AG20443 (cell line): ENCODE measurements around the gene STARD5.
A peak's percentile ranks its signal among the peaks of the same experiment; 100 is the strongest.

Experiments used
- DNase-seq: peaks from one replicate; pipeline ENCODE4 v3.0.0; 2012; ENCODE audit warnings: low spot score, mixed read lengths

The STARD5 gene

DNA sequence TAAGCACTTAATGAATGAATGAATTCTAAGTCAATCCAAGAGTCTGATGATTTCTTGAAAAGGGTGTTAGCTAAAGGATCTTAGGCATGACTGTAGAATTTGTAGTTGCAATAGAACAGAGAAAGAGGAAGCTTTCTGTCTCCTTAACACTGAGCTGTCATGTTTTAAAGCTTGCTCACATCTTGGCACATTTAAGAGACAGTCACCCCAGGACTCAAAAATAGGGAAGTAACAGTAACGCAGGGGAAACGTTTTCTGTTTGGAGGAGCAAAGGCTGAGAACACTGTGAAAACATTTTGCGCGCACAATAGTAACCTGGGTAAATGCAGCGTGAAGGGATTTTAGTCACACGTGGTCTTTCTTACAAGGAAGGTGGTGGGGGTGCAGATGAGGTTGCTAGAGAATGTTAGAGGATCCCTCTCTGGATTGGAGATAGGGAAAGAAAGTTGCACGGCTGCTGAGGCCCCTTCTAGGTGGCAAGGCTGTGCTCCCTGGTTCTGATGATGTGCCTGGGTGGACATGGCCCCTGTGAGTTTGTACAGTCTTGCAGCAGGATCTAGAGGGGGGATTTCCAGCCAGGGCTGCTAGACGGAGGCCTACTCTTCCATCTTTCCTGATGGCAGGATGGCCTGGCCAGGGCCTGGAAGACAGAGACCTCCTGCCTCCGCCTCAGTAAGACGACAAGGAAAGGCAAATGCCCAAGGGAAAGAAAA, 12.0 kb downstream of the STARD5 start:
- no peak for DNase-seq

DNA sequence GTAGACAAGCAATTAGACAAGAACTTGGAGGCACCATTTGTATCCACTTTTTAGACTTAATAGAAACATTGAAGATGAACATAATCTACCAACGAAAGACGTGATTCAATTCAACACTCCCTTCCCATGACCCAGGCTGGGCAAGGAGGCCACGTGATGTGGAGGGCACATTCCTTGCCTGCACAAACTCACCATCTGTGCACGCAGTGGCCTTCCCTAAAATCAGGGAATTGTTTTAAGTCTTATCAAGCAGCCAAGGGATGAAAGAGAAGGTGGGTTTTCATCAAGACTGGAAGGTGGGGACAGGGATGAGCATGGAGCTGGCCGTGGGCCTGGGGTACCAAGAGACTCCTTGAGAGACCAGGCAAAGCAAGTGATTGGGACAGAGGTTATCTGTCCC, 13.5 kb downstream of the STARD5 start:
- DNase-seq = no peak

DNA sequence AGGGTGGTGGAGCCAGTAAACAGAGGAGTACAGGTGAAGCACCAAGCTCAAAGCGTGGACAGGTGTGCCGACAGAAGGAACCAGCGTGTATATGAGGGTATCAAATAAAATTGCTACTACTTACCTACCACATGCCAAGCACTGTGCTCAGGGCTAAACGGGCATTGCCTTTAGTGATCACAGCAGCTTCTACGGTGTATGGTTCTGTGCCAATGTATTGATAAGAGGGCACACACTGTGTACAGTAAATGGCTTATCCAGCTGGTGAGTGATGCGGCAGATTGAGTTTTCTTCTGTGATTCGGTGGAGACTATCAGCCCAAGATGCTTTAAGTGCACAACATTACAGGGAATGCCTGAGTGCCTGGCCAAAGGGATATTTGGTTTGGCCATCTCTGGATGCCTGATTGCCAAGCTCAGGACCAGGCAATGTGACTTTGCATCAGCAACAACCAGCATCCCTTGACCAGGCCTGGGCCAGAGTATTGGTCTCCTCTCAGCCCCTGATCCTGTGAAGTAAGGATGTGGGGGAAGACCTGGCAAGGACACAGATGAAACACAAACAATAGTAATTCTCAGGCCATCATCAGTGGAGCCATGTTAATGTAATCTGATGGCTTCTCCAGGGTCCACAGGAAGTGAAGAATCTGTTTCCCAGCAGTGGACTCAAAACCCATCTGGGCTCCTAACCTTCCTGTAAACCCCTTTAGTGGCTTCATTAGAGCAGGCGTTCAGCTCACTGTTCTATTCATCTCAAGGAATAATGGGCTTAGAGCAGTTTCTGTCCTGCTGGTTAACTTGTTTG, 14.1 kb downstream of the STARD5 start:
- DNase-seq = no peak

DNA sequence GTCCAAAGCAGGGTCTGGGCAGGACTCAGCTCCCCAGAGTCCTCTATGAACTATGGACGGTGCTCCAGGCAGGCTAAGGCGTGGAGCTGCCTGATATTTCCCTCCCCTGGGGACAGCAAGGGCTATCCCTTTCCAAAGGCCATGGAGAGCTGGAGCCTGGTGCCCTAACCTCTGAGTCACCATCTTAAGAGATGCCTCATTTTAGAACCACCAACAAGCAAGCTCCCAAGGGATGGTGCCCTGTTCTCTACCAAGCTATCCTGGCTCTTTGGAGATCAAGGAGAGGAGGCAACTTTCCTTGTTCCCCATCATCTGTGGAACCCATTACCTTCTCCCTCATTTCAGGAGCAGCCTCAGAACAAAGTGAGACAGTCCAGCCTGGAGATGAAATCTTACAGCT, 15.7 kb downstream of the STARD5 start:
- peak; percentile 24 for DNase-seq

DNA sequence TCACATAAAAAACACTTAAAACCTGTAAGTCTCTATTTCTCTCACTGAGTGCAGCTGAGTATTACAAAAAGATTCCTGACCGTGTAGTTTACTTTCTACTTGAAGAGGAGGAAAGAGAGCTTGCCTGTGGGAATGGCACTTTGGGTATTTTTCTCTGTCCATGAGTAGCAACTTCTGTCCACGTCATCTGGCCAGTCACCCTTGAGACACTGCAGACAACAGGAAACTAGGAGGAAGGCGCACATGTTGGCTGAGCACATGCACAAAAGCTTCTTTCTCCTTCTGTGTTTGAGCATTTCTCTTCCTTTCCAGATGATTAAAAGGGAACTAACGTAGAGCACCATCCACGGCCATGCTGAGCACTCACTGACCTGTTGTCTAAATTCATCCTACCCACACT, 19.7 kb downstream of the STARD5 start:
- DNase-seq = peak; percentile 65

DNA sequence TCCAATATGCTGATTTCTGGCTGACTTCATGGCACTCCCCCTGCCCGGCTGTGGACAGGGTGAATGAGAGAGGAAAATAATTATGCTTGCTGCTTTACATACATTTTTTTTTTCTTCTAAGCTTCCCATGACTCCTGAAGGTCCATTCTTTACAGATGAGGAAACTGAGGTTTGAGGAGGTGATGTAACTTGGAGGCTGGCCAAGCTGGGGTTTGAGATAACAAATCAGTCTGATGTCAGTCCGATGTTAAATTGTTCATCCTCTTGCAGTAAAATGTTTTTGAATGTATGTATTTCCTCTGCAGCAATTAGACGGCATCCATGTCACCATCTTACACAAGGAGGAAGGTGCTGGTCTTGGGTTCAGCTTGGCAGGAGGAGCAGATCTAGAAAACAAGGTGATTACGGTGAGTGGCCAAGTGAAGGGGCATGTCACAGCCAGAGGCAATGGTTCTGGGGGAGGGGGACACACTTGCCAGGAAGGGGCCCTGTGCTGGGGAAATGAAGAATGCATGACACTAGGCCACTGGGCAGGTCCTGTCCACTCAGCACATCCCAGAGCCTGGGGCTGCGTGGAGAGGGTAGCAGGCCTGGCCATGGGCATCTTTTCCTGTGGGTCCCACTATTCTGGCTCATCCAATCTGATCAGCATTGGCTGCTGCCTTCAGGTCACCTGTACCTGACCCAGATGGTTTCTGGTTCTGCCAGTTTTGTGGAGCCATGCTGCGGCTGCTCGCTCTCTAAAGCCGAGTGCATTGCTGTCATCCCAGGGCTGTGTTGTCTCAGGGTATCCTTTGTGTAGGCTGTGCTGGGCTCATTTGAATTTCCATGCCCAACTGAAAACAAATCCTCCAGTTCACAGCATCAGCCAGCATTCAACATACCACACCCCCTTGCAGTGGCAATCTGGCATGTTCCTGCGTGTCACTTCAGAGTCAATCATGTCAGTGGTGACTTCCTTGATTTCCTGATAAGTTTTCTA, 20.4 kb downstream of the STARD5 start:
- DNase-seq = no peak

DNA sequence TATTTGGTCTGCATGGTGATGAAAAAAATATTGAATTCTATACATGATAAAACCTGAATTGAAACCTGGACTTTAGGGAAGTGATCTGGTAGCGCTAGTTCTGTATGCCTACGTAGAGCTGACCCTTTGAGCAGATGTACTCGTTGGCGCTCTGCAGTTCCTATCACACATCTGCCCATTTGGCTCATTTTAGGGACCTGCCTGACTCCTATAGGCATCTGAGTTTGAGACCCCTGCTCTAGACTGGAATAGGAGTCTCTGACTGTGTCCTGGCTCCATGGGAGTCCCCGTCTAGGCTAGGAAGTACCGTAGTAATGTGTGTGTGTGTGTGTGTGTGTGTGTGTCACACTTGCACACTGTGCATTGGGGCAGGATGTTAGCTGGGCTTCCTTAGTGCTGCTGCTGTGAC, 21.2 kb downstream of the STARD5 start:
- no peak for DNase-seq

DNA sequence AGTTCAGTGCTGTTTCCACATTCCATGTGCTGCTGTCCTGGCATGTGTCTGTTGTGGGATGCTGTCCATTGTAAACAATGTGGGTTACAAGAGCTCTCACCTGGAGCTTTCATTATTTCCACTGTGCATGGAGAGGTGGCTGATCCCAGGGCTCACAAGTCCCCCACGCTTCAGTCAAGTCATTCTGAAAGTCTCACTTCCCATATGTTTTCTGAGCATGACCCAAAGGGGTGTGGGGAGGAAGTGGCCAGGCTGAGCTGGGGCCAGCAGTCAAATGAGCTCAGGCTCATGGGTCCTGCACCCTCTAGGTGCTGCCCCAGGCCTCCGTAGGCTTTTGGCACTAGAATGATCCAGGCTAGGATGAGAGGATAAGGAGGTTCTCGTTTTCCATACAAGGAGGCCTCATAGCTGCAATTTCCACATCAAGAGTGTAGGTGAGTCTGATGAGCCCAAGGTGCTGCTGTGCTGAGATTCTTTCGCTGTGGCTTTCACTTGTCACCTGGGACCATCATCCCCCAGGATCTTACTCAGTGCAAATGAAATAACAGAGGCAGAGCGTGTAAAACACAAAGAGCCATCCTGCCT, 22.0 kb downstream of the STARD5 start:
- DNase-seq = no peak

DNA sequence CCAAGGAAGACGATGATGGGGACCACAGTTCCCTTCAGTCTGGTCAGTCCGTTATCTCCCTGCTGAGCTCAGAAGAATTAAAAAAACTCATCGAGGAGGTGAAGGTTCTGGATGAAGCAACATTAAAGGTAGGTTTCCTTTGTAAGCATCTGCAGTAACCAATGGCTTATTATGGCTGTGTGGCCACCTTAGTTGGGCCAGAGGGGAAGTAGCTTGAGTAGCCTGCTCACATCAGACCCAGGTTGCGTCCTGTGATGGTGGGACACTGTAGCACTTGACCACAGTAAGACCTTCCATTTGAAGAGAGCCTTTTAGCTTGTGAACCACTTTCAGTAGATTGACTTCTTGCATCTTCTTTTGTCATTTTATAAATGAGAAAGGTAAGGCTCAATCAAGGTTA, 22.6 kb downstream of the STARD5 start:
- DNase-seq = no peak

DNA sequence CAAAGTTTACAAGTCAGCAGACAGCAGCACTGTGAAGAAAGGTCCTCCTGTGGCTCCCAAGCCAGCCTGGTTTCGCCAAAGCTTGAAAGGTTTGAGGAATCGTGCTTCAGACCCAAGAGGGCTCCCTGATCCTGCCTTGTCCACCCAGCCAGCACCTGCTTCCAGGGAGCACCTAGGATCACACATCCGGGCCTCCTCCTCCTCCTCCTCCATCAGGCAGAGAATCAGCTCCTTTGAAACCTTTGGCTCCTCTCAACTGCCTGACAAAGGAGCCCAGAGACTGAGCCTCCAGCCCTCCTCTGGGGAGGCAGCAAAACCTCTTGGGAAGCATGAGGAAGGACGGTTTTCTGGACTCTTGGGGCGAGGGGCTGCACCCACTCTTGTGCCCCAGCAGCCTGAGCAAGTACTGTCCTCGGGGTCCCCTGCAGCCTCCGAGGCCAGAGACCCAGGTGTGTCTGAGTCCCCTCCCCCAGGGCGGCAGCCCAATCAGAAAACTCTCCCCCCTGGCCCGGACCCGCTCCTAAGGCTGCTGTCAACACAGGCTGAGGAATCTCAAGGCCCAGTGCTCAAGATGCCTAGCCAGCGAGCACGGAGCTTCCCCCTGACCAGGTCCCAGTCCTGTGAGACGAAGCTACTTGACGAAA, 24.2 kb downstream of the STARD5 start:
- DNase-seq = no peak

DNA sequence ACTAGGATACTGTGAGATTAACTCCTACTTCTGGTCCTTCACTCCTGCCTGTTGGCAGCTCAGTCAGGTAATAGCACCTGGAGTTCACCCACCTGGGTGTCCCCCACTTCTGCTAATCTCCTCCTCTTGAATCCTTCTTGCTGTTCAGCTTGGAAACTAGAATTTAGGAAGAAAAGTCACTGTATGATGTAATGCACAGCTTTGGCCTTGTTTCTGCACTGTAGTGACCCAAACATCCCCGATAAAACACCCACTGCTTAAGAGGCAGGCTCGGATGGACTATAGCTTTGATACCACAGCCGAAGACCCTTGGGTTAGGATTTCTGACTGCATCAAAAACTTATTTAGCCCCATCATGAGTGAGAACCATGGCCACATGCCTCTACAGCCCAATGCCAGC, 24.8 kb downstream of the STARD5 start:
- no peak for DNase-seq

DNA sequence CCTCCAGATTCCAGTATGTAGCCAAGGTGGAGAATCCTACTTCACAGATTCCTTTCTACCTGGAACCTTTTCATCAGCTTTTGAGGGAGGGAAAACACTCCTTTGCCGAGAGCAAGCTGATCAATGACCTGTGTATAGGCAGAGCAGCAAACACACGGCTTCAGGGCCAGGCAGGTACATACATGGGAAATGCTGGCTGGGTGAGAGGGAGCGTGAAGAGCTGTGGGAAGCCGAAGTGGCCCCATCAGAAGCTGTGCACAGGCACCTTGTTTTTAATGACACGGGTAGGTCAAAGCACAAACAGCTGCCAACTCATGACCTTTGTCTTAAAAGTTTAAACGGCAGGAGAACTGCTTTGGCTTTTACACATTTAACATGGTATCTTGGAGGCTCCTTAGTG, 25.3 kb downstream of the STARD5 start:
- no peak for DNase-seq

DNA sequence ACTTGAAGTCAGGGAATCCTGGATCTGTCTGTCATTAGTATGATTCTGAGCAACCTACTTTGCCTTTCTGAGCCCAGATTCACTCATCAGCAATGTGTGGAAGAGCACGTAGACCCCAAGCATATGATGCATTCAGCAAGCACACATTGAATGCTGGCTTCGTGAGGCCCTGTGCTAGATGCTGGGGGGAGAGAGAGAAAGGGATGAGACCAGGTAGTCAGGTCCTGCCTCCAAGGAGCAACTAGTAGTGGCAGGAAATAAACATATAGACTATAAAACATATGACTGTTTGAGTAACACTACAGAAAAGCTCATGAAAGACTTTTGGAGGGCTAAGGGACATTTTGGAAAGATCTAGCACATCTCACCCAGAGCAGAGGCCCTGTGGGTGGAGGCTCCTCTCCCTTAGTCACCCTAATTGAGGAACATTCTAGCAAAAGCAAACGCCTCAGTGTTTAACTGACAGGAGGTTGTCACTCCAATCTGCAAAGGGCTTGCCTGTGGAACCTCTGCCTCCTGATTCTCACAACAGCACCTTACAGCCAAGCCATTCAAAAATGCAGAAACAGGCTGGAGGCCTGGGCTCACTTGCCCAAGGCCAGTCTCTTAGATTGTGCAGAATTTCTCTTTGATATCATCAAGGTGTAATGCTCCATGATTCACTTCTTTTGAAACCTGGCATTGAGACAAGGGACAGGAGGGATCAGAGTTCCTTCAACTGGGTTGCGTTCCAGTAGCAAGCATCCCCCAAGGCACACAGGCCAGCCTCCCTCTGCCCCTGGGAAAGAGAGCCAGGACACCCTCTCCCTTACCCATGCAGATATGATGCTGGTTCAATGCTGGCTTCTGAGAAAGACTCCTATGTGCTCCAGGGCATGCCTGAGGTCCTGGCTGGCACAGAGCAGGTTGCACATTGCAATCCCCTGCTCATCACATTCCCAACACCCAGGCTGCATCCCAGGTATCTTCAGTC, 26.1 kb downstream of the STARD5 start:
- no peak for DNase-seq

DNA sequence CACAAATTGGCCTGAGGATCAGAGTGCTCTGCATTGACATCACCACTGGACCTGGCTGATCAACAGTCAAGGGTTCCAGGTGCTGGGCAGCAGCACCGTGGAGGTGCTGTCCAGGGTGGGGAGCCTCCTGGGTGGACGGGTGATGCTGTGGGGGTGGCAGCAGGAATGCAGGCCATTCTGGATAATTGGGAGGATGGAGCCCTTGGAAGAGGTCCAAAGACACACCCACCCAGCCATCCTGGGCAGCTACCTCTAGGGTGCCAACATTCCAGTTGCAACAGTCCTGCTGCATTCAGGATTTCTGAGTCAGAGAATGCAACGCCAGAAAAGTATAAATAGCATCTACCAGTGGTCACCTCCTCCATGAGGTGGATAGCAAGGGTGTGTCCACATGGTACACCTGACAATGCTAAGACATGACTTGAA, 26.8 kb downstream of the STARD5 start:
- DNase-seq = peak; percentile 75

DNA sequence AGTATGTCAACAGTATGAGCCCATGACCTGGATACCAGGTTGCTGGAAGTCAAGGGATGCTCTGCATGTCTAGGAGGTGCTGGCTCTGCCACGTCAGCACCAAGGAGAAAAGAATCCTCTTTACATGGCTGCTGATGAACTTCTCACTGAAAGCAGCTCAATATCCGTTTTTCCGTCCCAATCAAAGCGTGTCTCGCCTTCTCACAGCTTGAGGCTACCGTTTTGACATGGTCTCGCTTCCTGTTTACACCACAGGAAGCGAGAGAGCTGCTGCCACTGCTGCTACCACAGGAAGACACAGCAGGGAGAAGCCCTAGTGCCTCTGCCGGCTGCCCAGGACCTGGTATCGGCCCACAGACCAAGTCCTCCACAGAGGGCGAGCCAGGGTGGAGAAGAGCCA, 27.3 kb downstream of the STARD5 start:
- DNase-seq = no peak

DNA sequence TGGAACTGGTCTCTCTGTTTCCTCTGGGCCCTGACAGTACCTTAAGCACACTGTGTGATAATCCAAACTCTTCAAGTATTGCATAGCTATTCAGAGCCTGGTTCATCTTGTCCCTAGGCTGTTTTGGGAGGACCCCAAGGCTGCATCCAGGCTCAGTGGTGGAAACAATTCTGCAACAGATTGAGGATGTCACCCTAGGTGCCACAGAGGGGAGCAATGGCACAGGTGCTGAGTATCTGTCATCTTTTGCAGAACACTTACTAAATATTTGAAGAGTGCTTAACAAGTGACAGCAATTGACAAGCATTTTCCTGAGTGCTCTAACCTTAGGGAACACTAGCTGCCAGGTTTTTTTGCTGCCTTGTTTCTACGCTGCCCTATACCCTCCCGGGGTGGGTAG, 27.8 kb downstream of the STARD5 start:
- DNase-seq = no peak

DNA sequence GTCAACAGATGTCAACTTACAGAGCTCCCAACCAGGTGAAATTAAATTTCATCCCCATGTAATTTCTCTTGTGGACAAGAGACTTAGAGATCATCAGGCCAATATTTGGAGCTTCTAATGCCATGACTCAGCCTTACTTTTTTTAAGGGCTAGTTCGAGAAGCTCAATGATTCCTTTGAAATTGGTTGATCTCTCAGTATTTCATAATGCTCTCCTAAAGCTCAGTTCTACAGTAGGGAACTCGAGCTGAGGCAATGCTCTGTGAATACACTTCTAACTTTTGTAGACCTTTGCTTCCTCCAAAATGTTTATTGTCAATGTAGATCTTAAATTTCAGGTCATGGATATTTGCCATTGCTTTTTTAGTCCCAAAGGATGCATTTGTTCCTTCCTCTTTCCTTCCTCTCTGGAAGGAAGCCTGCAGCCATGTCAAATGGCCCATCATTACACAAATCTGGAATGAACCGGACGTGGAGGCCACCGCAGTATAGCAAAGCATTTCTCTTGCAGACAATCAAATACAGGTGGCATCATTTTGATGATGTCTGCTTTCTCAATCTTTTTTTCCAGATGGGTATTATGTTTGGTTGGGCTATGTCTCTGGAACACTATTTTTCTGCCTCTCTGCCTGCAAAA, 28.3 kb downstream of the STARD5 start:
- no peak for DNase-seq

DNA sequence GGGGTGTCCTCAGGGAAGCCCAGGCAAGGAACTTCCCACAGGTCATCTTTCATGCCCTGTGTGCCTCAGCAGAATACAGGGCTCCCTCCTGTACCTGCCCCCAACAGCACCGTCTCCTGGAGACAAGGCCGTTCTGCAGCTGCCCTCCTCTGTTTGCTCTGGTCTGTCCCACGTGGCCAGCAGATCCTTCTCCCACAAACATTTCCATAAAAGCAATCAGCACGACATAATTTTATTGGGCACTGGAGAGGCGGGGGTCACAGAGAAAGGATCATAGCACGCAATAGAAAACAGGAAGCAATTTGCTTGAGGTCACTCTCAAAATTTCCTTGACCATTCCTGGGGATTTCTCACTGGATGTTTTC, 29.4 kb downstream of the STARD5 start:
- no peak for DNase-seq

DNA sequence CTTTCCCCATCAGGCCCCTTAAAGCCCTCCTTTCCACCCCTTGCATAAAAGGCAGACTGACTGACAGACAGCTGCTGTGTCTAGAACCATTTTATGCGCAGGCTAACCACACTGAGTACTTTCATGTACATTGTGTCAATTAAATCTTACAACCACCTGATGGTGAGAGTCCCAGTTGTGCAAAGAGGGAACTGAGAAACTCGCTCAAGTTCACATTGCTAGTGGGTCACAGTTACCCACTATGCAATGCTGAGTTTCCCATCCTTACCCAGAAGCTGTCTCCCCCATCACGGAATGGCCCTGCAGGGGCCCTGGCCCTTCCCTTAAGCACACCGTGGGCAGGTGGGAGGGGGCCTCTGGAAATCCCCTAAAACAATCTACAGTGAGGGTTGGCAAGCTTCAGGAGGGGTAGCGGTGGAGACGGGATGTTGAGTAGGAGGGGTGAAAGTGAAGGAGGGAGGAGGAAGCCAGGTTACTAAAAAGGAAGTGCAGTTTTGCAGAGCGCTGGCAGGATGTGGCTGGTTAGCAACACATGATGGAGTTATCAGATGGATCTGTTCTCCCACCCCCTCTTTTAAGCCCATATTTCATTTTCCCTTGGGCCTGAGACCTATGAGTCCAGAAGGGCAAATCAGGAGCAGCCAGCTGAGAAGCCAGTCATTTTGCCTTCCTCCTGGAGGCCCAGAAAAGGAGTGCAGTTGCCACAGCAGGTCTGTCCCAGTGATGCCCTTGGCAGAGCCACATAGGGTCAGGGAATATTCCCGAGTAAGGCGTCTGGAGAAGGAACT, 30.0 kb downstream of the STARD5 start:
- DNase-seq = no peak
